Measurements from ENCODE around the gene NETO1.

Gene NETO1

GRCh38 chr18:72738136-72738535 lies 129.7 kb downstream of the NETO1 start:
- FAIRE-seq (no peak), DNase-seq (ENCODE audit: insufficient read length, low spot score) (no peak)

GRCh38 chr18:72727776-72728175 lies 140.0 kb downstream of the NETO1 start:
- FAIRE-seq (no peak), DNase-seq (ENCODE audit: insufficient read length, low spot score) (no peak)

GRCh38 chr18:72727038-72727655 lies 140.6 kb downstream of the NETO1 start:
- FAIRE-seq (no peak), DNase-seq (ENCODE audit: insufficient read length, low spot score) (no peak)

GRCh38 chr18:72726201-72726600 lies 141.6 kb downstream of the NETO1 start:
- DNase-seq (ENCODE audit: insufficient read length, low spot score) = no peak
- FAIRE-seq = no peak

DNA sequence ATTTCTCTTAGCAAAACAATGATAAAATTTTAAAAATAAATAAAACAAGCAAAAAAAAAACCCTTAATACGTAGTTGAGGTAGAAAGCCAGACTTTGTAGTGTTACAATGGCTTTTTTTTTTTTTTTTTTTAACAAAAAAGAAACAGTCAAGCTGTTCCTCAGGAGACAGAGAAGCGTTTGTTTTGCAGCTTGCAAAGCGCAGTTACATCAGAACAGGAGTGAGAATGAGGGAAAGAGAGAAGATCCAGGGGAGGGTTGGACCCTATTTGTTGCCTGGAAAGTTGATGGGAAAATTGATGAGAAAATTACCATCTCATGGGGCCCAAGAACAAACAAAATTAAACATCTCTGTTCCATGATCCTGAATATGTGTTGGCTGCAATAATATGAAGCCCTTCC lies 146.5 kb downstream of the NETO1 start:
- FAIRE-seq (no peak), DNase-seq (ENCODE audit: insufficient read length, low spot score) (no peak)

DNA sequence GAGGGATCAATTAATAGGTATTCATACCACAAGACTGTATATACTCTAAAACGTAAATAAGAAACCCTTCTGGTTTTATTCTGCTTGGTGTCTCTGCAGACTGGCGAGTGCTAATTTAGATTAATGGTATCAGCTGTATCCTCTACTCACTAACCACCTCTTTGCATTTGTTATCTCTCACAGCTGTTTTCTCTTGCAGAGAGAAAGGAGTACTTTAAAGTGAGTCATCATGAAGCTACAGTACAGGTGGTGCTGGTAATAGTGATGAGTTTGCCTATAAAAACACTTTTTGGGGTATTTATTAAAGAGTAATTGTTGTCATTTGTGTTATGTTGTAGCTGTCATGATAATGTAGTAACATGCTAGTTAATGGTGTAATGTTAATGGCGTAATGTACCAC lies 147.7 kb downstream of the NETO1 start:
- no peak for FAIRE-seq

DNA sequence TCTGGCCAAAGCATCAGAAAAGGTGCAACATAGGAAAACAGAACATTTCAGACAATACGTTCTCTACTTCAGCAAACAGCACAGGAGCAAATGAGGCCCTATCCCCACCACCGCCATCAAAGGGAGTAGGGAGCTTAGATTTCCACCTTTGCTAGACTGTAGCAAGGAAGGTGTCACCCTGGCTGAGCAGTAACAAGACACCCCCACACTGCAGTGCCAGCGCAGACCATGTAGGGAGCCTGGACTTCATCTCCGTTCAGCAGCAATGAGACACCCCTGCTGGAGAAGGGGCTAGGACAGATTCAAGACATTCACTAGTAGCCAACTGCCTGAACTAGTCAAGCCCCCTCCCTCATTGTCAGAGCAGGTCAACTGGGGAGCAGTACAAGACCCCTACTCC lies 163.6 kb downstream of the NETO1 start:
- DNase-seq (ENCODE audit: insufficient read length, low spot score) = no peak
- FAIRE-seq = no peak

More for the DNA sequence above, 147.7 kb downstream of the NETO1 start:
- DNase-seq (ENCODE audit: insufficient read length, low spot score) = no peak

GRCh38 chr18:72700961-72701710 lies 166.7 kb downstream of the NETO1 start:
- no peak for FAIRE-seq
- DNase-seq (ENCODE audit: insufficient read length, low spot score) = no peak

- DNase-seq (ENCODE audit: insufficient read length, low spot score) (no peak), FAIRE-seq (no peak)
These were observed 170.1 kb downstream of the NETO1 start for GRCh38 chr18:72697706-72698105.

GRCh38 chr18:72692595-72692994 lies 175.2 kb downstream of the NETO1 start:
- no peak for DNase-seq (ENCODE audit: insufficient read length, low spot score)
- no peak for FAIRE-seq
